ENCODE results near the gene RMRP.

The RMRP gene

GRCh38 chr9:35666045-35666444 lies 8.2 kb upstream of the RMRP start:
- Histone ChIP-seq H3K4me3 (ENCODE audit: low read length) (no peak overlapping the region), H3K36me3 (replicated peaks; ENCODE audit: insufficient read depth, low read length) (no peaks in the 10 kb centered on the region), H3F3A (ENCODE audit: insufficient read depth, low read length) (peaks cover 16% of the 10 kb centered on the region), H3K4me2 (ENCODE audit: low read depth, low read length) (no peak overlapping the region), H3K9me3 (replicated peaks; ENCODE audit: insufficient read depth, low read length) (no peaks in the 10 kb centered on the region), H3K27me3 (replicated peaks; ENCODE audit: insufficient read depth, low read length) (no peaks in the 10 kb centered on the region), H2AFZ (ENCODE audit: low read length) (no peak overlapping the region), H3K9me2 (replicated peaks; ENCODE audit: insufficient read depth, low read length) (no peaks in the 10 kb centered on the region), H3K9ac (ENCODE audit: low read length) (no peak overlapping the region), H4K20me1 (ENCODE audit: insufficient read depth, low read length) (no peaks in the 10 kb centered on the region), H3K27ac (ENCODE audit: low read length) (no peak overlapping the region), H3K79me2 (ENCODE audit: low read length) (no peaks in the 10 kb centered on the region), H3K4me1 (ENCODE audit: low read length) (peaks cover 9% of the 10 kb centered on the region)
- TF ChIP-seq, protein P1, sequence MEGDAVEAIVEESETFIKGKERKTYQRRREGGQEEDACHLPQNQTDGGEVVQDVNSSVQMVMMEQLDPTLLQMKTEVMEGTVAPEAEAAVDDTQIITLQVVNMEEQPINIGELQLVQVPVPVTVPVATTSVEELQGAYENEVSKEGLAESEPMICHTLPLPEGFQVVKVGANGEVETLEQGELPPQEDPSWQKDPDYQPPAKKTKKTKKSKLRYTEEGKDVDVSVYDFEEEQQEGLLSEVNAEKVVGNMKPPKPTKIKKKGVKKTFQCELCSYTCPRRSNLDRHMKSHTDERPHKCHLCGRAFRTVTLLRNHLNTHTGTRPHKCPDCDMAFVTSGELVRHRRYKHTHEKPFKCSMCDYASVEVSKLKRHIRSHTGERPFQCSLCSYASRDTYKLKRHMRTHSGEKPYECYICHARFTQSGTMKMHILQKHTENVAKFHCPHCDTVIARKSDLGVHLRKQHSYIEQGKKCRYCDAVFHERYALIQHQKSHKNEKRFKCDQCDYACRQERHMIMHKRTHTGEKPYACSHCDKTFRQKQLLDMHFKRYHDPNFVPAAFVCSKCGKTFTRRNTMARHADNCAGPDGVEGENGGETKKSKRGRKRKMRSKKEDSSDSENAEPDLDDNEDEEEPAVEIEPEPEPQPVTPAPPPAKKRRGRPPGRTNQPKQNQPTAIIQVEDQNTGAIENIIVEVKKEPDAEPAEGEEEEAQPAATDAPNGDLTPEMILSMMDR (IDR thresholded peaks at IDR 0.05; ENCODE audit: low read length), result no peak
- TF ChIP-seq EZH2 (optimal IDR thresholded peaks at IDR 0.05; ENCODE audit: low read depth, low read length), result no peak
- TF ChIP-seq EZH2phosphoT487 (IDR thresholded peaks at IDR 0.05; ENCODE audit: low read length), result no peak
- DNase-seq, result no peak

DNA sequence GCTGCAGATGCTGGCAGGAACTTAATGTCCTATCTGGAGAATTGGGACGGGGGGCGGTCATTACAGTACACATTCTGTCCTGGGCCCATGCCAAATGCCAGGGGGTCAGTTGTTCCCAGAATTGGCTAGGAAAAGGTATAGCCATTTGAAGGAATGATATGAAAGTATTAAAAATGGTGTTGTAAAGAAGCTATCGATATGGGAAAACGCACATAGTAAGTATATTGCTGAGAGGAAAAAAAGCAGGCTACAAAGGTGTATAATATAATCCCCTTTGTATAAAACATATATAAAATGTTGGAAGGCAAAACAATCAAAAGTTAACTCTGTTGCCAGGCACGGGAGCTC lies 7.6 kb upstream of the RMRP start:
- Histone ChIP-seq H3K27me3 (replicated peaks; ENCODE audit: insufficient read depth, low read length) (no peaks in the 10 kb centered on the region), H2AFZ (ENCODE audit: low read length) (peak overlapping the region; percentile 97), H3K9me2 (replicated peaks; ENCODE audit: insufficient read depth, low read length) (no peaks in the 10 kb centered on the region), H3K4me2 (ENCODE audit: low read depth, low read length) (peak overlapping the region; percentile 97), H3K9ac (ENCODE audit: low read length) (peak overlapping the region; percentile 71), H3K36me3 (replicated peaks; ENCODE audit: insufficient read depth, low read length) (no peaks in the 10 kb centered on the region), H3K4me1 (ENCODE audit: low read length) (peaks cover 9% of the 10 kb centered on the region), H3F3A (ENCODE audit: insufficient read depth, low read length) (peaks cover 16% of the 10 kb centered on the region), H3K79me2 (ENCODE audit: low read length) (peaks cover under 1% of the 10 kb centered on the region; the same call in 1 of the 2 replicates), H4K20me1 (ENCODE audit: insufficient read depth, low read length) (no peaks in the 10 kb centered on the region), H3K4me3 (ENCODE audit: low read length) (peak overlapping the region; percentile 83), H3K27ac (ENCODE audit: low read length) (no peak overlapping the region), H3K9me3 (replicated peaks; ENCODE audit: insufficient read depth, low read length) (no peaks in the 10 kb centered on the region)
- no peak for DNase-seq
- TF ChIP-seq, protein P1 (IDR thresholded peaks at IDR 0.05; ENCODE audit: low read length), result no peak
- TF ChIP-seq EZH2phosphoT487 (IDR thresholded peaks at IDR 0.05; ENCODE audit: low read length) (no peak), EZH2 (optimal IDR thresholded peaks at IDR 0.05; ENCODE audit: low read depth, low read length) (no peak)

GRCh38 chr9:35664531-35665470 lies 7.0 kb upstream of the RMRP start, which contains the start of gene ARHGEF39:
TSS of gene ARHGEF39 (minus strand) at chr9:35665195. CDS start at chr9:35665169, 26 bp downstream.
- H4K20me1 ChIP-seq (ENCODE audit: insufficient read depth, low read length), result no peaks in the 10 kb centered on the region
- peaks cover 9% of the 10 kb centered on the region for H3K4me1 ChIP-seq (ENCODE audit: low read length)
- peak within 1 kb of the TSS; percentile 14; the same call in 1 of the 2 replicates for H3K27ac ChIP-seq (ENCODE audit: low read length)

More at GRCh38 chr9:35664531-35665470, 7.0 kb upstream of the RMRP start, which contains the start of gene ARHGEF39:
- H3K9ac ChIP-seq (ENCODE audit: low read length), result peak within 1 kb of the TSS; percentile 71
- H3K4me3 ChIP-seq (ENCODE audit: low read length), result peak within 1 kb of the TSS; percentile 83
- H3K9me2 ChIP-seq (replicated peaks; ENCODE audit: insufficient read depth, low read length), result no peaks in the 10 kb centered on the region
- H3F3A ChIP-seq (ENCODE audit: insufficient read depth, low read length), result peaks cover 16% of the 10 kb centered on the region
- H3K9me3 ChIP-seq (replicated peaks; ENCODE audit: insufficient read depth, low read length), result no peaks in the 10 kb centered on the region
- no peak for TF ChIP-seq EZH2 (optimal IDR thresholded peaks at IDR 0.05; ENCODE audit: low read depth, low read length)
- TF ChIP-seq EZH2phosphoT487 (IDR thresholded peaks at IDR 0.05; ENCODE audit: low read length), result no peak
- TF ChIP-seq, protein P1 (IDR thresholded peaks at IDR 0.05; ENCODE audit: low read length), result peak; percentile 37
- H3K36me3 ChIP-seq (replicated peaks; ENCODE audit: insufficient read depth, low read length), result no peaks in the 10 kb centered on the region
- DNase-seq, result peak; percentile 78
- H3K79me2 ChIP-seq (ENCODE audit: low read length), result peaks cover 5% of the 10 kb centered on the region; the same call in 1 of the 2 replicates
- peak within 1 kb of the TSS; percentile 97 for H3K4me2 ChIP-seq (ENCODE audit: low read depth, low read length)
- H2AFZ ChIP-seq (ENCODE audit: low read length), result peak within 1 kb of the TSS; percentile 97
- no peaks in the 10 kb centered on the region for H3K27me3 ChIP-seq (replicated peaks; ENCODE audit: insufficient read depth, low read length)
